ENCODE results near the gene FSTL3. TPM values are rescaled to one million over a fixed set of nuclear protein-coding genes. Genes with fewer than 3 reads are reported as not detected.

FSTL3 gene
- total RNA-seq, 1 experiment from 2014 or later, result 6.8 TPM

- peaks cover 7% of the 10 kb centered on the region for H3K23me2 ChIP-seq (ENCODE audit: insufficient read length, low read depth, low read length, poor library complexity, severe bottlenecking)
These were observed 43.0 kb upstream of the FSTL3 start, which contains the start of gene POLRMT for GRCh38 chr19:633068-633785. POLRMT (minus strand) TSS chr19:633537; CDS start chr19:633512, 25 bp downstream.

More at GRCh38 chr19:633068-633785, 43.0 kb upstream of the FSTL3 start, which contains the start of gene POLRMT:
- no peak within 1 kb of the TSS for H3T11ph ChIP-seq (ENCODE audit: low read length)
- TF ChIP-seq CTCF (conservative IDR thresholded peaks at IDR 0.05), result no peak
- H3K4ac ChIP-seq (ENCODE audit: low read depth, low read length), result no peak within 1 kb of the TSS
- Mint-ChIP-seq H3K4me1 (peaks cover 7 to 13% of the 10 kb centered on the region in 2 experiments), H3K4me3 (peak within 1 kb of the TSS; percentile 96 to 99), H3K27me3 (ENCODE audit: low read depth) (peaks cover 16% of the 10 kb centered on the region), H3K9me3 (peaks cover 0 to 3% of the 10 kb centered on the region in 2 experiments; a peak in 1 of 5 replicates), H3K27ac (peak within 1 kb of the TSS; percentile 92 to 98 (median 92); a peak in 6 of 7 replicates), H3K36me3 (ENCODE audit: insufficient read depth in 1 of 3, low read depth in 3 of 3) (peaks cover 20 to 30% (median 24%) of the 10 kb centered on the region in 3 experiments; a peak in 6 of 7 replicates)
- H4K5ac ChIP-seq (ENCODE audit: insufficient read length, low read depth, low read length), result no peak within 1 kb of the TSS
- H3K9ac ChIP-seq (ENCODE audit: extremely low read depth, insufficient read length, low read length), result peak within 1 kb of the TSS; percentile 90
- no peaks in the 10 kb centered on the region for H3K27me3 ChIP-seq (ENCODE audit: insufficient read depth, low read length)
- no peak within 1 kb of the TSS for H4K8ac ChIP-seq (replicated peaks; ENCODE audit: insufficient read length, low read depth, low read length)
- WGBS (ENCODE audit: extremely low coverage, insufficient read length, low lambda C conversion rate), result no CpG with 5 or more reads among the region's 67 CpGs
- H3K18ac ChIP-seq (ENCODE audit: insufficient read length, low read depth, low read length), result no peak within 1 kb of the TSS
- H2BK15ac ChIP-seq (ENCODE audit: low read depth, low read length), result no peak within 1 kb of the TSS
- no peak within 1 kb of the TSS for H2BK12ac ChIP-seq (ENCODE audit: insufficient read length, low read depth, low read length)
- H3K23ac ChIP-seq (ENCODE audit: insufficient read length, low read depth, low read length), result no peak within 1 kb of the TSS
- no peak within 1 kb of the TSS for H4K91ac ChIP-seq (ENCODE audit: insufficient read length, low read depth, low read length)
- peak within 1 kb of the TSS; percentile 41 for H2AFZ ChIP-seq (ENCODE audit: low read length)
- H3K79me1 ChIP-seq (ENCODE audit: insufficient read depth, low read depth, low read length, poor library complexity, severe bottlenecking), result peaks cover 5% of the 10 kb centered on the region
- H3K9me3 ChIP-seq (ENCODE audit: control insufficient read depth, low read depth, low read length), result no peaks in the 10 kb centered on the region
- no peak within 1 kb of the TSS for H2BK20ac ChIP-seq (ENCODE audit: low read depth, low read length, poor library complexity, severe bottlenecking)
- H3K4me2 ChIP-seq (ENCODE audit: insufficient read depth, insufficient read length, low read length), result peak within 1 kb of the TSS; percentile 90
- no peaks in the 10 kb centered on the region for H3K79me2 ChIP-seq (ENCODE audit: insufficient read depth, low read length)
- no peak within 1 kb of the TSS for H2AK5ac ChIP-seq (ENCODE audit: insufficient read length, low read length)
- H3K4me1 ChIP-seq (ENCODE audit: insufficient read depth, low read length), result no peaks in the 10 kb centered on the region; the same call in 1 of the 2 replicates
- no peak within 1 kb of the TSS for H3K56ac ChIP-seq (ENCODE audit: insufficient read length, low read depth, low read length)
- H2BK5ac ChIP-seq (ENCODE audit: insufficient read length, low read length), result no peak within 1 kb of the TSS
- DNase-seq, result peak; percentile 98
- peak within 1 kb of the TSS; percentile 28 for H2BK120ac ChIP-seq (ENCODE audit: low read depth, low read length, poor library complexity, severe bottlenecking)
- H4K20me1 ChIP-seq (ENCODE audit: control insufficient read depth, insufficient read depth, insufficient read length), result peaks cover 4% of the 10 kb centered on the region
- H3K14ac ChIP-seq (ENCODE audit: insufficient read depth, low read length), result no peak within 1 kb of the TSS
- no peak within 1 kb of the TSS for H3K27ac ChIP-seq (ENCODE audit: insufficient read length, low read depth, low read length)

Measured in H9 (cell line).